K562 (cell line): ENCODE measurements around the gene SDCBP2. TPM values are rescaled to one million over a fixed set of nuclear protein-coding genes. Genes with fewer than 3 reads are reported as not detected.
A peak's percentile ranks its signal among the peaks of the same experiment; 100 is the strongest.

ENCODE experiments used
- ATAC-seq: fragments of 200-7000 bp; cut with Tn5 transposase; 3 replicates; pipeline ENCODE4 v1.9.1; 2020; ENCODE audit warnings: moderate library complexity
- BruUV-seq: library from RNA; stranded (reverse); fragments of 400-500 nt; replicated peaks from 2 replicates; lab custom pipeline; 2021; lab: Mats Ljungman, UMichigan
- CTCF ChIA-PET: fragments of 300-600 bp; formaldehyde crosslinking; extraction: SDS; loops from one replicate; lab custom pipeline; 2021; ENCODE audit warnings: low intra/inter-chr PET ratio; lab: Yijun Ruan, JAX
- POLR2A ChIA-PET: fragments of 300-600, 350-650 bp; sonication (Branson Sonifier 250); formaldehyde crosslinking; extraction: SDS; loops from one replicate; lab custom pipeline; 2021; ENCODE audit warnings: antibody characterized with exemption, inconsistent platforms; lab: Yijun Ruan, JAX
- DNase-seq, 4 experiments: peaks; one replicate each; pipeline versions ENCODE4 v3.0.0 to v3.0.0-alpha.2; 2011 to 2018; ENCODE audit warnings: low spot score in 3 of 4, mixed read lengths in 3 of 4; ENCODE audit errors: extremely low read depth in 1 of 4
- FAIRE-seq: peaks from 2 replicates; lab custom pipeline; 2011; peaks lifted over from hg19 to GRCh38; lab: Jason Lieb, UNC
- H2AFZ ChIP-seq: 2 replicates; pipeline ENCODE4 v1.6.0; 2011; ENCODE audit warnings: low read depth, low read length, control low read depth, inconsistent platforms
- H3K27ac ChIP-seq: fragments of 200-600 bp; 3 replicates; pipeline ENCODE4 v1.8.0; 2011; ENCODE audit warnings: low read depth, mild to moderate bottlenecking, control low read depth, inconsistent platforms, low read length, moderate library complexity, mixed read lengths; ENCODE audit errors: extremely low read depth
- H3K27me3 ChIP-seq, 2 experiments: fragments of 300-600 bp in 1 of 2; 2 replicates in 1 of 2; 3 replicates in 1 of 2; pipeline versions ENCODE4 v1.6.0 to v1.8.0; 2011; ENCODE audit warnings: inconsistent platforms in 2 of 2, low read length in 2 of 2, mild to moderate bottlenecking in 1 of 2, mixed read lengths in 1 of 2, moderate library complexity in 1 of 2; ENCODE audit not compliant: control insufficient read depth in 2 of 2, insufficient read depth in 2 of 2
- H3K36me3 ChIP-seq: fragments of 300-600 bp; 3 replicates; pipeline ENCODE4 v1.8.0; 2011; ENCODE audit warnings: mild to moderate bottlenecking, low read length, inconsistent platforms; ENCODE audit not compliant: control insufficient read depth, insufficient read depth
- H3K4me1 ChIP-seq, 2 experiments: fragments of 200-600 bp in 1 of 2; replicated peaks in 1 of 2; 2 replicates in 1 of 2; 3 replicates in 1 of 2; pipeline versions ENCODE4 v1.5.1 to v1.8.0; 2011; ENCODE audit warnings: inconsistent platforms in 2 of 2, low read length in 2 of 2, mild to moderate bottlenecking in 1 of 2, mixed read lengths in 1 of 2, moderate library complexity in 1 of 2; ENCODE audit not compliant: control insufficient read depth in 2 of 2, insufficient read depth in 2 of 2
- H3K4me2 ChIP-seq: 2 replicates; pipeline ENCODE4 v1.6.1; 2011; ENCODE audit warnings: low read length, control low read depth, inconsistent platforms, mixed read lengths; ENCODE audit not compliant: insufficient read depth
- H3K4me3 ChIP-seq: fragments of 200-600 bp; sonication (generic), shearing (Covaris generic); 2 replicates; pipeline ENCODE4 v1.5.1; 2016; ENCODE audit warnings: control low read depth, inconsistent platforms
- H3K79me2 ChIP-seq: fragments of 200-600 bp; 3 replicates; pipeline ENCODE4 v1.8.0; 2011; ENCODE audit warnings: low read length, inconsistent platforms; ENCODE audit not compliant: control insufficient read depth, insufficient read depth
- H3K9ac ChIP-seq, 2 experiments: 2 replicates each; pipeline versions ENCODE4 v1.6.0 to v1.6.1; 2011; ENCODE audit warnings: low read depth in 2 of 2, low read length in 2 of 2, control low read depth in 1 of 2, inconsistent platforms in 1 of 2, mild to moderate bottlenecking in 1 of 2, mixed read lengths in 1 of 2; ENCODE audit not compliant: insufficient read depth in 1 of 2
- H3K9me1 ChIP-seq: one replicate; pipeline ENCODE4 v1.6.0; 2011; ENCODE audit warnings: inconsistent platforms, mild to moderate bottlenecking, low read length, moderate library complexity; ENCODE audit not compliant: control insufficient read depth, insufficient read depth
- H3K9me3 ChIP-seq: replicated peaks from 2 replicates; pipeline ENCODE4 v1.5.1; 2011; ENCODE audit warnings: low read depth, low read length, inconsistent platforms; ENCODE audit not compliant: control insufficient read depth, insufficient read depth
- H4K20me1 ChIP-seq: replicated peaks from 2 replicates; pipeline ENCODE4 v1.6.1; 2011; ENCODE audit warnings: low read length, inconsistent platforms, mixed read lengths; ENCODE audit not compliant: control insufficient read depth, insufficient read depth
- HMG20A ChIP-seq: fragments of 450-650 bp; formaldehyde crosslinking; conservative IDR thresholded peaks from 2 replicates; pipeline ENCODE4 v1.4.0; 2020; ENCODE audit warnings: mild to moderate bottlenecking, mixed read lengths
- NR1H2 ChIP-seq: sonication (generic); formaldehyde crosslinking; IDR thresholded peaks from 2 replicates; pipeline ENCODE4 v1.4.0; 2020; ENCODE audit warnings: mild to moderate bottlenecking, missing genetic modification reagents
- NR3C1 ChIP-seq: sonication (generic); formaldehyde crosslinking; IDR thresholded peaks from 2 replicates; pipeline ENCODE4 v1.8.1; 2022; ENCODE audit warnings: missing genetic modification reagents
- PHF21A ChIP-seq: fragments of 450-650 bp; IDR thresholded peaks from 2 replicates; pipeline ENCODE4 v1.6.1; 2017; ENCODE audit warnings: low read depth, borderline replicate concordance
- PML ChIP-seq: IDR thresholded peaks from 2 replicates; pipeline ENCODE4 v1.6.1; 2012; ENCODE audit warnings: low read length, inconsistent platforms
- PPARD ChIP-seq: fragments of 250-450 bp; sonication (Bioruptor Pico); IDR thresholded peaks from 2 replicates; pipeline ENCODE4 v1.8.0; 2022; ENCODE audit warnings: inconsistent platforms, mild to moderate bottlenecking, moderate library complexity
- ZNF217 ChIP-seq: sonication (generic); formaldehyde crosslinking; IDR thresholded peaks from 2 replicates; pipeline ENCODE4 v1.8.0; 2022; ENCODE audit warnings: mild to moderate bottlenecking, missing genetic modification reagents
- ZNF75A ChIP-seq: fragments of 450-650 bp; formaldehyde crosslinking; IDR thresholded peaks from 2 replicates; pipeline ENCODE4 v1.4.0; 2020; ENCODE audit warnings: mild to moderate bottlenecking
- WGBS: fragments of 100-300 bp; shearing (Covaris generic); methylation state at CpG from one replicate; pipeline ENCODE4 v1.1.6; 2016; ENCODE audit warnings: low coverage, mixed read lengths; ENCODE audit not compliant: insufficient coverage; ENCODE audit errors: missing lambda C conversion rate; 5-methylcytosine and 5-hydroxymethylcytosine counted together
- in situ Hi-C: fragments of 300-500 bp; cut with MboI; formaldehyde crosslinking; loops from 4 replicates; pipeline ENCODE4 v1.15.0; 2018; ENCODE audit warnings: inconsistent platforms, mixed read lengths
- intact Hi-C: fragments of 100-400 bp; cut with micrococcal nuclease; formaldehyde crosslinking; loops from 2 replicates; pipeline ENCODE4 v1.14.2; 2022
- polyA plus RNA-seq, 8 experiments: library from polyadenylated mRNA; depleted of rRNA in 4 of 8; stranded (reverse) in 5 of 8; unstranded in 3 of 8; fragments of >200 nt; fragmentation: Nextera tagmentation in 2 of 8; fragmentation: Illumina TruSeq in 1 of 8; extraction: Ambion mirVana in 2 of 8; extraction: Trizol in 1 of 8; gene quantifications; 2 replicates each; pipeline versions ENCODE4 v1.2.1 to v1.2.3, GENCODE V29; 2011 to 2014; ENCODE audit warnings: inconsistent platforms in 1 of 8, missing spikeins in 1 of 8
- total RNA-seq, 7 experiments: library from RNA; depleted of rRNA in 6 of 7; stranded (reverse); fragments of >200 nt in 6 of 7; fragmentation: Illumina TruSeq in 2 of 7; extraction: Trizol in 2 of 7; gene quantifications; 2 replicates each; pipeline versions ENCODE4 v1.2.1 to v1.2.3, GENCODE V29; 2011 to 2021; ENCODE audit warnings: low replicate concordance in 1 of 7
- TF ChIP-seq, protein P1 (sequence below): IDR thresholded peaks from 2 replicates; pipeline ENCODE4 v1.6.1; 2011; ENCODE audit warnings: borderline replicate concordance, low read depth, mild to moderate bottlenecking, moderate library complexity, low read length; ENCODE audit not compliant: insufficient read depth, poor library complexity, severe bottlenecking
- TF ChIP-seq, protein P2 (sequence below): fragments of 250-450 bp; sonication (Bioruptor Pico); IDR thresholded peaks from 2 replicates; pipeline ENCODE4 v1.8.0; 2021; ENCODE audit warnings: mild to moderate bottlenecking, moderate library complexity
- TF ChIP-seq, protein P3 (sequence below): fragments of 200-400 bp; formaldehyde crosslinking; IDR thresholded peaks from 2 replicates; pipeline ENCODE4 v1.6.1; 2017; ENCODE audit warnings: mild to moderate bottlenecking, low read depth, low read length, moderate library complexity

SDCBP2 gene
- total and polyA plus RNA-seq, 9 of the 15 experiments (the other 6 are each of a cell fraction or from before 2014, with no cell fraction given), result 0.06 to 1.2 (median 0.80) TPM

DNA sequence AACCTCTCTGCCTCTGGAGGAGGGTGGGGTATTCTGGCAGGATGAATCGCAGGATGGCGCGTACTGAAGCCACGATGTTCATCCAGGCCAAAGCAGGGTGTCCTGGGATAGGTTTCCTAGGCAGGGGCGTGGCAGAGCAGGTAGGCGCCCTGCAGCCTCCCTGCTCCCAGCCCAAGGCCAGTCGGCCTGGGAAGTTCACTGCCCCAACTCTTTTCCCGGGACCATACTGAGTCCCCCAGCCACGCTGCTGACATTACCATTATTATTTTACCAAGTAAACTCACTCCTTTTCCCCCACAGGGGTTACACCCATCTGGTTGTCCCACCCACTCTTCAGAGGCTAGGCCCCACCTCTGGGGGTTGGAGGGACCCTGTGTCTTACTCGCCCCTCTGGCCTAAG lies 21.8 kb downstream of the SDCBP2 start:
- BruUV-seq, result no TSS peak
- no peak overlapping the region for H3K27ac ChIP-seq
- POLR2A ChIA-PET, result interaction anchor here (0.9 kb wide), 1 partner anchor 18 kb away, joined by 3 read pairs; no protein-coding TSS in a partner anchor
- no peaks in the 10 kb centered on the region for H3K9me3 ChIP-seq
- no peak for FAIRE-seq
- DNase-seq, result no peak
- no peak overlapping the region for H3K4me3 ChIP-seq
- peak overlapping the region in 1 of 2 experiments; percentile 61; a peak in 1 of 4 replicates for H3K9ac ChIP-seq
- H2AFZ ChIP-seq, result no peak overlapping the region
- no peaks in the 10 kb centered on the region for H3K36me3 ChIP-seq
- H3K27me3 ChIP-seq, result no peaks in the 10 kb centered on the region
- H3K9me1 ChIP-seq, result no peaks in the 10 kb centered on the region
- ATAC-seq, result no peak
- no peaks in the 10 kb centered on the region for H3K79me2 ChIP-seq
- CTCF ChIA-PET, result no interaction called here
- H3K4me2 ChIP-seq, result no peak overlapping the region
- intact Hi-C loops (loop anchor here (10.0 kb wide), 1 partner anchor 92 kb away; no protein-coding TSS in a partner anchor), in situ Hi-C loops (no loop called here)
- H4K20me1 ChIP-seq, result no peaks in the 10 kb centered on the region
- TF ChIP-seq NR1H2 (CRISPR knock-in tag) (no peak), HMG20A (CRISPR knock-in tag) (no peak), ZNF217 (no peak), NR3C1 (CRISPR knock-in tag) (no peak), PPARD (CRISPR knock-in tag) (no peak), PHF21A (no peak), ZNF75A (CRISPR knock-in tag) (no peak), PML (no peak)
- TF ChIP-seq, protein P1, sequence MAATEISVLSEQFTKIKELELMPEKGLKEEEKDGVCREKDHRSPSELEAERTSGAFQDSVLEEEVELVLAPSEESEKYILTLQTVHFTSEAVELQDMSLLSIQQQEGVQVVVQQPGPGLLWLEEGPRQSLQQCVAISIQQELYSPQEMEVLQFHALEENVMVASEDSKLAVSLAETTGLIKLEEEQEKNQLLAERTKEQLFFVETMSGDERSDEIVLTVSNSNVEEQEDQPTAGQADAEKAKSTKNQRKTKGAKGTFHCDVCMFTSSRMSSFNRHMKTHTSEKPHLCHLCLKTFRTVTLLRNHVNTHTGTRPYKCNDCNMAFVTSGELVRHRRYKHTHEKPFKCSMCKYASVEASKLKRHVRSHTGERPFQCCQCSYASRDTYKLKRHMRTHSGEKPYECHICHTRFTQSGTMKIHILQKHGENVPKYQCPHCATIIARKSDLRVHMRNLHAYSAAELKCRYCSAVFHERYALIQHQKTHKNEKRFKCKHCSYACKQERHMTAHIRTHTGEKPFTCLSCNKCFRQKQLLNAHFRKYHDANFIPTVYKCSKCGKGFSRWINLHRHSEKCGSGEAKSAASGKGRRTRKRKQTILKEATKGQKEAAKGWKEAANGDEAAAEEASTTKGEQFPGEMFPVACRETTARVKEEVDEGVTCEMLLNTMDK, result no peak
- TF ChIP-seq, protein P2, sequence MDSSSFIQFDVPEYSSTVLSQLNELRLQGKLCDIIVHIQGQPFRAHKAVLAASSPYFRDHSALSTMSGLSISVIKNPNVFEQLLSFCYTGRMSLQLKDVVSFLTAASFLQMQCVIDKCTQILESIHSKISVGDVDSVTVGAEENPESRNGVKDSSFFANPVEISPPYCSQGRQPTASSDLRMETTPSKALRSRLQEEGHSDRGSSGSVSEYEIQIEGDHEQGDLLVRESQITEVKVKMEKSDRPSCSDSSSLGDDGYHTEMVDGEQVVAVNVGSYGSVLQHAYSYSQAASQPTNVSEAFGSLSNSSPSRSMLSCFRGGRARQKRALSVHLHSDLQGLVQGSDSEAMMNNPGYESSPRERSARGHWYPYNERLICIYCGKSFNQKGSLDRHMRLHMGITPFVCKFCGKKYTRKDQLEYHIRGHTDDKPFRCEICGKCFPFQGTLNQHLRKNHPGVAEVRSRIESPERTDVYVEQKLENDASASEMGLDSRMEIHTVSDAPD (CRISPR knock-in tag), result no peak
- TF ChIP-seq, protein P3, sequence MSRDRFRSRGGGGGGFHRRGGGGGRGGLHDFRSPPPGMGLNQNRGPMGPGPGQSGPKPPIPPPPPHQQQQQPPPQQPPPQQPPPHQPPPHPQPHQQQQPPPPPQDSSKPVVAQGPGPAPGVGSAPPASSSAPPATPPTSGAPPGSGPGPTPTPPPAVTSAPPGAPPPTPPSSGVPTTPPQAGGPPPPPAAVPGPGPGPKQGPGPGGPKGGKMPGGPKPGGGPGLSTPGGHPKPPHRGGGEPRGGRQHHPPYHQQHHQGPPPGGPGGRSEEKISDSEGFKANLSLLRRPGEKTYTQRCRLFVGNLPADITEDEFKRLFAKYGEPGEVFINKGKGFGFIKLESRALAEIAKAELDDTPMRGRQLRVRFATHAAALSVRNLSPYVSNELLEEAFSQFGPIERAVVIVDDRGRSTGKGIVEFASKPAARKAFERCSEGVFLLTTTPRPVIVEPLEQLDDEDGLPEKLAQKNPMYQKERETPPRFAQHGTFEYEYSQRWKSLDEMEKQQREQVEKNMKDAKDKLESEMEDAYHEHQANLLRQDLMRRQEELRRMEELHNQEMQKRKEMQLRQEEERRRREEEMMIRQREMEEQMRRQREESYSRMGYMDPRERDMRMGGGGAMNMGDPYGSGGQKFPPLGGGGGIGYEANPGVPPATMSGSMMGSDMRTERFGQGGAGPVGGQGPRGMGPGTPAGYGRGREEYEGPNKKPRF, result no peak
- WGBS, result 73% methylated on average over 6 of the region's 10 CpGs
- peaks cover 0 to 20% of the 10 kb centered on the region in 2 experiments; a peak in 2 of 5 replicates for H3K4me1 ChIP-seq
